ENCODE results near the gene PHACTR2.

PHACTR2 gene

GRCh38 chr6:143743301-143744166 lies 65.8 kb downstream of the PHACTR2 start:
- no peak for DNase-seq

DNA sequence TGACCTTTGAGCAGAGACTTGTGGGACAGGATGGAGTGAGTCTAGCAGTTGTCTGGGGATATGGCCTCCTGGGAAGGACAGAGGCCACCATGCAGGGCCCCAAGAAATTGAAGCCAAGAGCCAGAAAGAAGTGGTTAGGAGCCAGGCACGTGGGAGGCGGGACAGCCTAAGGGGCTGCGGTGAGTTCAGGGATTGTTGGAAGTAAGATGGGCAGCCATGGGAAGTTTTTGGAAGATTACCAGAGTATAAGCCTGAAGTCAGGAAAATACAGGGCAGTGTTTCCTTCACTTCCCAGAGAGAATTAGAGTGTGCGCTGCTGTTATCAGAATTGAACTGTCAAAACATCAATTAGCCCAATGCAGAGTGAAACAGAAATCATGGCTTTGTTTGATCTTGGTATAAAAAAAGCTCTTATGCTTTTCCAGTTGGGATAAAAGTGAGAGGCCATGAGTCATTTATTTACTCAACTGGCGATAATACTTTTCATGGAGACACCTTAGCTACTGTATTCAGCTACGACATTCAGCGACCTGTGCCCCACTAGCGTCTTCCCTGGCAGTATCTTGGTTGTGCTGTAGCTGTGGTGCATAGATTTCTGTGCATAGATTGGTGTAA lies 66.9 kb downstream of the PHACTR2 start:
- DNase-seq, result no peak

DNA sequence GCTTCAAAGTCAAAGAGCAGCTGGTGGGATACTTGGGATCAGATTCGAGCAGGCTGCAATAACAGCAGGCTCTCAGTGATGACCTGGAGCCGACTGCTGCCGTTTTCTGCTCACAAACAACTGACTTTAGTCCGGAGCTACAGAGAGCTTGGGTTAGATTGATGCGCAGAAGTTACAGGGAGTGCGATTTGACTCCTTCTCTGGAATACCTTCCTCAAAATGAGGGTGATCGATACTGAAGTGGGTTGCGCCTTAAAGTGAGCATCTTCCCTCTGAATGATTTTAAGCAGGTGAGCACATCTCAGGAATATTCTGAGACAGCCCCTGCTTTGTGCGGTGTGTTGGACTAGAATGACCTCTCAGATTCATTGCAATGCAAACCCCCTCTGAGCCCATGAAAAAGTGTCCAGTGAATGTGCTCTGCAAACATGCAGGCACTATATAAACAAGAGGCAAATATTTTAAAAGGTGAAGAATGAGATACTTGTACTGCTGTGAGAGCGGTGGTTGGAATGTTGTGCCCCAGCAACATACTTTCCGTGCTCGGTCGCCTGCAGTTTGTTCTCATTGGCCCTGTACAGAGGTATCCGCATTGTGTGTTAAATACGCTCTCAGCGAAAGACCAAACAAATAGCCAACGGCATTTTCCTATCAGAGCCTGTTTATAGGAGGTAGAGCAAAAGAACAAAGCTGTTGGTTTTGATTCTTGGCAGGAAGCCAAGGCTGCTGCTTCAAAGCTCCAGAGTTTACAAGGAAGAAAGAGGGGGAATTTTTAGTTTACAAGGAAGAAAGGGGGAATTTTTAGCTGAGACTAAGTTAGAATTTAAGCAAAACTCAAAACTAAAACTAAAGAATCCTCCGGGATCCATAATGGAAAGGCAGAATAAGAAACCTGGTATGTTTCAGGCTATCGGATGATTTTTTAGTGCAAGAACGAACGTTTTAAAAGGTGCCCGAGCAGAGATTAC lies 67.7 kb downstream of the PHACTR2 start:
- DNase-seq, result no peak

DNA sequence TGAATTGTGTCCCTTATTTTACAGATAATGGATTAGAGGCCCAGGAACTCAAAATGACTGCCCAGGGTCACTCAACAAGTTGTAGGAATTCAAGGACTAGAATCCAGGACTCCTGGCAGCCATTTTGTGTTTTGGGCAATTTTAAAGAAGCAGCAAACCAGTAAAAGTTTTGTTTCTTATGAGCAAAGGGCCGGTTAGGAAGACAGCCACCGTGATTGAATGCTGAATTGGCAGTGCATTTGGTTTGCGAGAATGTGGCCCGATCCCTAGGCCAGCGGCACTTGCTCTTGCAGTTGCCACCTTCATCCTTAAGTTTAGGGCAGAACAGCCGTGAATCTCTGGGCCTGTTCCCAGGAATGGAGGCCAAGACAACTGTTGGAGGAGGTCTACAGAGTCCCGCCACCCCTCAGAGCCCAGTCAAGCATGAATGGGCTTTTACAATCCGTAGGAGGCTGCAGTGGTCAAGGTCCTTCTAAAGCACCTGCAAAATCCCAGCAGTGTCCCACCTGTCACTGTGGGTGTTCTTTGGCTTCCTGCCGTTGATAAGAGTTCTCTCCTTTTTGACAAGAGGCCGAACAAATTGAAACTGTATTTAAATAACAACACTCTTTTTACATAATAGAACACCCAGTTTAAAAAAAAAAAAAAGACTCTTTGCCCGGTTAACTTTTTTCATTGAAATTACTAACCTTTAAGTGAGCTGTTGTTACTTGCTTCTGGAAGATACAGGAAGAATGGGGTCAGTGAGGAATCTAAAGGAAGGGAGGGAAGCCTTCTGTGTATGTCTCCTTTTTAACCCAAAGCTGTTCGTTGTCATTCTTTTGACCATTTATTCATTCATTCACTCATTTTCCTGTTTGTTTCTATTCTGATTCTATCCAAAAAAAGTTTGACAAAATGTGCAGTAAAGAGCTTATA lies 68.7 kb downstream of the PHACTR2 start:
- no peak for DNase-seq

DNA sequence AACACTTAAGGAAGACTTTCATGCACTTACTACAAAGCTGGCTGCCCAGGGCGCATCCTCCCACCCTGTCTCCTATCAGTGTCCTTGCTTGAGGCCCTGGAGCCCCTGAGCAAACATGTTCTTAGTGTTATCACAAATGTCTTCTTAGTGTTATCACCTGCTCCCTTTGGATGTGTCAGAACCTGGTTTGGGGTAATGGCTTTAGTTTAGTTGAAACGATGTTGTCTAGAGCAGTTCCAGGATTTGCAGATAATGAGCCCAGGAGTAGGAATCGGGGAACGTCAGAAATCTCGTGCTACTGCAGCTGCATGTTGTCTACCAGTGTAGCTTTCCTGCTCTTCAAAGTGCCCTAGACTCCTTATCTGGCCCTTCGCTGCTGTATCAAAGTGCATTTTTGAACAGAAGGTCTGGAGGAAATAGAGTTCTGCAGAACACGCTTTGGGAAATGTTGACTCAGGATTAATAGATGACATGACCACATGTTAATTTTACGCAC lies 69.6 kb downstream of the PHACTR2 start:
- DNase-seq, result no peak

- DNase-seq, result no peak
These were observed 72.1 kb downstream of the PHACTR2 start for GRCh38 chr6:143749891-143750290.

- DNase-seq, result no peak
These were observed 73.1 kb downstream of the PHACTR2 start for GRCh38 chr6:143750877-143751276.

DNA sequence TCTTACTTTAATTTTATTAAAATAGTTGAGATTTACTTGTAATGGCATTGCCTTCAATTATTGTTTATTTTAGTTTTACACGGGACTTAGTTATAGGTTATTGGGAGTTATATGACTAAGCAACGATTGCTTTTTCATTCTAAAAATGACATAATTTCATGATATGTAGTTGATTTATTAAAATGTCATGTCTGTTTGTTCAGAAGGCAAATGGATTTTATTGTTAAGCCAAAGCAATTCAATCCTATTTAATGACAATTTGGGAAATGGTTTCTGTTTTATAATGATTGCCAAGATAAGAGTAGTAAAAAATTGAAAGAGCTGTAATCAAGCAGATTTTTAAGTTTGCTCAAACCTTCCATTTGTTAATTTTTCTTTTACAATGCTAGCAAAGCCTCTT lies 74.7 kb downstream of the PHACTR2 start:
- DNase-seq, result no peak

DNA sequence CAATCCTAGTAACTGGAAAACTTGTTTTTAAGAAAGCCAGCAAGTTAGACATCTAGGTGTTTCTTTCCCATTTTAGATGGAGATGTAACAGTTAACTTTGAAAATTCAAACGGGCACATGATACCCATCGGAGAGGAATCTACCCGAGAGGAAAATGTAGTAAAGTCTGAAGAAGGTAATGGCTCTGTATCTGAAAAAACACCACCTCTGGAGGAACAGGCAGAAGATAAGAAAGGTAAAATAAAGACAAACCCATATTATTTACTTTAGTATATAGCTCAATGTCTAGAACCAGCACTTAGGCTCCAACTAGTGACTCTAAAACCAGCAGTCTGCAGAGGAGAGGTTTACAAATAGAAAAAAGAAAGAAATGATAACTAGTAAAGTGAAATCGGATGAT lies 75.9 kb downstream of the PHACTR2 start:
- DNase-seq, result no peak

- no peak for DNase-seq
These were observed 76.4 kb downstream of the PHACTR2 start for GRCh38 chr6:143754204-143754603.

- no peak for DNase-seq
These were observed 77.6 kb downstream of the PHACTR2 start for GRCh38 chr6:143755301-143755744.

- no peak for DNase-seq
These were observed 79.6 kb downstream of the PHACTR2 start for GRCh38 chr6:143757346-143757832.

DNA sequence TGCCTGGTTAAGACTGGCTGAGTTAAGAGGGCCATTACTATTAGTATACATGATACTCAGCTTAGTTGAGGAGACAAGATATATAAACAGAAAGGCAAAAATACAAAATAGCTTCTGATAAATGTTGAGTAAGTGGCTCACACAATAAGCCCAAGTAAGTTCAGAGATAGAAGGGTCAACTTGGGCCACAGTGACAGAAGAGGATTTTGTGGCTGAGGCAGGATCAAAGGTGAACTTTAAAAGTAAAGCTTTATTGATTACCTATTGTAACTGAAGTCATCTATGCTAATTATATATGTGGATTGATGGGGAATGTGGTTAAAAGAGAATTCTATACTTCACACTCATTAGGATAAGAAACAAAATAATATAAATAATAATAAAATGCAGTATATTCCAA lies 80.8 kb downstream of the PHACTR2 start:
- no peak for DNase-seq

DNA sequence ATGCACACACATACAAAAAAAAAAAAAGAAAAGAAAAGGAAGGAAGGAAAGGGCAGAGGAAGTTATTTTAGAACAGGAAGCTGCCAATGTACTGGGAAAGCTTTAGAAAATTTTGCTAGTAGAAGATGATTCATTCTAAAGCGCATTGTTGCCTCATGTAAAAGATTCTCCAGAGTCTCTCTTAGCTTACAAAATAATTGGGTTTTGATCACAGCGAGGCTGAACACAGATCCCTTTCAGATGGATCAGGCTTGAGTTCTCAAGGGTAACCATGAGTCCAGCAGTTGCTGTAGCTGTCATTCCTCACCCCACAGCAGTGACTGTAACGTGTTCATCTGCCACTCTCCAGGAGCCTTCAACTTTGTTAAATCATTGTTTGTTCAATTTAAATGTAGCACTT lies 81.9 kb downstream of the PHACTR2 start:
- DNase-seq, result no peak

DNA sequence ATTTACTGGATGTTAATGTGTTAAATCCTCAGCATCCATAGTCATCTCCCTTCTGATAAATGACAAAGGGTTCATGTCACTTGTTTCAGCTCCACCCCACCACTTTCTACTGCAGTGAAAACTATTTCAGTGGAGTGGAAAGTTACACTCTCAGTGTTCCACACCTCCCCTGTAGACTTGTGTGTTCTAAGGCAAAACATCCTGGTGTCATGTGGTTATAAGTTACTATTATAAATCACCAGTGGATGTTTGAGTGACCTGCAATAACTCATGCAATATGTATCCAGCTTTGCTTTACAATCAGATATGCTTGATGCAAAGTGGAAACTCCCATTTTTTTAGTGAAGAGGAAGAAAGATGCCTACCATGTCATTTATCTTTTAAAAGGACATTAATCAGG lies 83.3 kb downstream of the PHACTR2 start:
- DNase-seq, result no peak

- no peak for DNase-seq
These were observed 84.4 kb downstream of the PHACTR2 start for GRCh38 chr6:143762126-143762525.

GRCh38 chr6:143765422-143766184 lies 87.8 kb downstream of the PHACTR2 start:
- no peak for DNase-seq

- DNase-seq, result no peak
These were observed 88.4 kb downstream of the PHACTR2 start for GRCh38 chr6:143766185-143766553.

- no peak for DNase-seq
These were observed 89.7 kb downstream of the PHACTR2 start for GRCh38 chr6:143767433-143767832.

DNA sequence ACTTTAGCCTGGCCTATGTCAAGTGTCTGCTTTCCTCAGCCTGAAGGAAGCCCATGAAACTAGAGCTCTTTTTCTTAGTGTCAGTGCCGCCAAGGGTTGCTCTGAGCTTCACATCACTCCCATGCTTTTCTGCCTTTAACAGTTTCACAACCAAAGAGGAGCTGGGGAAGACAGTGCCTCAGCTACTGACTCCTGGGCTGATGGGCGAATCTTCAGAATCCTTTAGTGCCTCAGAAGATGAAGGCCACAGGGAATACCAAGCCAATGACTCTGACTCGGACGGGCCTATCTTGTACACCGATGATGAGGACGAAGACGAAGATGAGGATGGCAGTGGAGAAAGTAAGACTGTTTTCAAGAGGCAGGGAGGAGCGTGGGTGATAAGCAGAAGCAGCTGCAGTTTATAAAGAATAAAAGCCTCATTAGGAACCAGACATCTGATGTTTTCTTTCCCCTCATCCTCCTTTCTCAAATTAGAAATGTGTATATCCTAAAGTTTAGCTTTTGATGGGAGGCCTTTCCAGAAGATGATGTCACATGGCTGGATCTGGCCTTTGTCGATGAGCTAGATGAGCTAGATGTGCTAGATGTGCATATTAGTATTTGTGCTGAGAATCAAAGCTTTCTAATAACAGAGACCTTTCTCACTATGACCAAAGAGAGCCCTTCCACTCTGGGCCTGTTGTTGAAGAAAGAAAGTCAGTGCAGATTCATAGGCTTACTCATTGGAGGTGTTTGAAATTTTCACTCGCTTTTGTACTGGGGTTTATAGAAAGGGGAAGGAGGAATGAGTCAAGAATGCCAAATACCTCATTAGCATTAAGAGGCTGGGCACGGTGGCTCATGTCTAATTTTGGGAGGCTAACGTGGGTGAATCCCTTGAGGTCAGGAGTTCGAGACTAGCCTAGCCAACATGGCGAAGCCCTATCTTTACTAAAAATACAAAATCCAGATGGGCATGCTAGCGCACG lies 94.6 kb downstream of the PHACTR2 start:
- no peak for DNase-seq
